Measurements from ENCODE around the gene SS18L1.

SS18L1 gene

GRCh38 chr20:62157387-62158087, 14.0 kb downstream of the SS18L1 start:
- DNase-seq: no peak

- DNase-seq: no peak
Observed at GRCh38 chr20:62158088-62158400, 14.5 kb downstream of the SS18L1 start.

- no peak for DNase-seq
Observed at GRCh38 chr20:62158541-62158940, 15.0 kb downstream of the SS18L1 start.

- DNase-seq: no peak
Observed at GRCh38 chr20:62159052-62159451, 15.5 kb downstream of the SS18L1 start.

- DNase-seq: no peak
Observed at GRCh38 chr20:62159839-62160238, 16.3 kb downstream of the SS18L1 start.

- no peak for DNase-seq
Observed at GRCh38 chr20:62160253-62160652, 16.7 kb downstream of the SS18L1 start.

GRCh38 chr20:62160876-62161275, 17.3 kb downstream of the SS18L1 start:
- DNase-seq: no peak

- DNase-seq: no peak
Observed at GRCh38 chr20:62161347-62161746, 17.8 kb downstream of the SS18L1 start.

- DNase-seq: no peak
Observed at GRCh38 chr20:62162765-62163484, 19.4 kb downstream of the SS18L1 start.

GRCh38 chr20:62163485-62163865, 19.9 kb downstream of the SS18L1 start:
- no peak for DNase-seq

GRCh38 chr20:62163986-62164762, 20.6 kb downstream of the SS18L1 start:
- DNase-seq: no peak

GRCh38 chr20:62164879-62165761, 21.6 kb downstream of the SS18L1 start:
- no peak for DNase-seq

- no peak for DNase-seq
Observed at GRCh38 chr20:62165762-62166399, 22.3 kb downstream of the SS18L1 start.

- no peak for DNase-seq
Observed at GRCh38 chr20:62167474-62167873, 23.9 kb downstream of the SS18L1 start.

GRCh38 chr20:62168061-62168460, 24.5 kb downstream of the SS18L1 start:
- no peak for DNase-seq

GRCh38 chr20:62168890-62169435, 25.4 kb downstream of the SS18L1 start:
- no peak for DNase-seq

- no peak for DNase-seq
Observed at GRCh38 chr20:62170536-62170935, 27.0 kb downstream of the SS18L1 start.

GRCh38 chr20:62171245-62171644, 27.7 kb downstream of the SS18L1 start:
- no peak for DNase-seq

- DNase-seq: no peak
Observed at GRCh38 chr20:62172666-62173065, 29.1 kb downstream of the SS18L1 start.

GRCh38 chr20:62174021-62174804, 30.6 kb downstream of the SS18L1 start:
- no peak for DNase-seq

Data from NCI-H2081 (cell line).